Midbrain (tissue), 1 donor: ENCODE measurements around the gene COL19A1.
"Not testable (repeated sequence)": the region's sequence is repeated elsewhere in the genome, so short reads cannot be mapped to it uniquely, and the experiment has no call there.

Experiments used
- DNase-seq: peaks from one replicate; lab custom pipeline; 2025; lab: John Stamatoyannopoulos, UW

The COL19A1 gene

GRCh38 chr6:69900869-69901268, 34.5 kb downstream of the COL19A1 start:
- no peak for DNase-seq

- no peak for DNase-seq
Observed at GRCh38 chr6:69901361-69901760, 35.0 kb downstream of the COL19A1 start.

GRCh38 chr6:69907981-69908498, 41.7 kb downstream of the COL19A1 start:
- no peak for DNase-seq

GRCh38 chr6:69913361-69913760, 47.0 kb downstream of the COL19A1 start:
- DNase-seq = no peak

- DNase-seq = no peak
Observed at GRCh38 chr6:69914015-69914485, 47.7 kb downstream of the COL19A1 start.

- DNase-seq = no peak
Observed at GRCh38 chr6:69915346-69915745, 49.0 kb downstream of the COL19A1 start.

GRCh38 chr6:69917834-69918233, 51.5 kb downstream of the COL19A1 start:
- DNase-seq = no peak

- no peak for DNase-seq
Observed at GRCh38 chr6:69918813-69919475, 52.6 kb downstream of the COL19A1 start.

DNA sequence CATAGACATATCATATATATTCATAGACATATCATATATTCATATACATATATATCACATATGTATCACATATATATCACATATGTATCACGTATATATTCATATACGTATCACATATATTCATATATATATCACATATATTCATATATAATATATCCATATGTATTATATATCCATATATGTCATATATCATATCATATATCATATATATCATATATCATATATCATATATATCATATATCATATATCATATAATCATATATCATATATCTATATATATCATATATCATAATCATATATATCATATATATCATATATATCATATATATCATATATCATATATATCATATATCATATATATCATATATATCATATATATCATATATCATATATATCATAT, 54.7 kb downstream of the COL19A1 start:
- not testable (repeated sequence) for DNase-seq

GRCh38 chr6:69921611-69922010, 55.3 kb downstream of the COL19A1 start:
- DNase-seq = not testable (repeated sequence)

- no peak for DNase-seq
Observed at GRCh38 chr6:69926745-69927144, 60.4 kb downstream of the COL19A1 start.

DNA sequence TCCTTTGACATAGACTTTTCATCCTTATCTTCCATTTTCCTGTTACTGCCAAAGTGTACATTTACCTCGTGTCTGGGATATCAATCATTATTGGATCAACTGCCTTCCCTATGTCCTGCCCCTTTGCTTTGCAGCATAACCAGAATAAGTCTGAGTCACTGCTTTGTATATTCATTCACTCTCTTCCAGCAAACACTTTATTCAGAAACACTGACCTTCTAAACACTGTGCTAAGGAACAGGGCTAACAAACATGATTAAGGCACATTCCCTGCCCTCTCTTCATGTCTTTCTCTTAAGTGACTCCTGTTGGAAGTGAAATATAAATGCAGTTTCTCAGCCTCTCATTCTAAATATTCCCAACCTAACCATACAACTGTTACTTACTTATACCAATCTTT, 66.9 kb downstream of the COL19A1 start:
- no peak for DNase-seq

DNA sequence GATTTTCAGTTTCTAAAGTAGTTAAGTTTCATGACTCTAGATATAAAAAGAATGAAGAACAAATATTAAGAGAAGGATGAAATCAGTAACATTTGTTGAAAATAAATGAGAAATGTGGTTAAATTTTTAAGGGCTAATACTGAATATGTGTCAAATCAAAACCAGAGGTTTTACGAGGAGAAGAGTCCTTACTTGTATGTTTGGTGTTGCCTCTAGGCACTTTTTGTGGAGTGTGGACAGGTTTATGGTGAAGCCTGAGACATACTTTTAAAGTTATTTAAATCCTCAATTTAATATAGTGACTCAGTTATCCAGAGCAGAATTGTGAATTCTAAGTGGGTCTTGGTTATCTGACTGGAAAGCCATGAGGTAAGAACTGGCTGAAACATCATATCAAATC, 68.7 kb downstream of the COL19A1 start:
- DNase-seq = no peak

DNA sequence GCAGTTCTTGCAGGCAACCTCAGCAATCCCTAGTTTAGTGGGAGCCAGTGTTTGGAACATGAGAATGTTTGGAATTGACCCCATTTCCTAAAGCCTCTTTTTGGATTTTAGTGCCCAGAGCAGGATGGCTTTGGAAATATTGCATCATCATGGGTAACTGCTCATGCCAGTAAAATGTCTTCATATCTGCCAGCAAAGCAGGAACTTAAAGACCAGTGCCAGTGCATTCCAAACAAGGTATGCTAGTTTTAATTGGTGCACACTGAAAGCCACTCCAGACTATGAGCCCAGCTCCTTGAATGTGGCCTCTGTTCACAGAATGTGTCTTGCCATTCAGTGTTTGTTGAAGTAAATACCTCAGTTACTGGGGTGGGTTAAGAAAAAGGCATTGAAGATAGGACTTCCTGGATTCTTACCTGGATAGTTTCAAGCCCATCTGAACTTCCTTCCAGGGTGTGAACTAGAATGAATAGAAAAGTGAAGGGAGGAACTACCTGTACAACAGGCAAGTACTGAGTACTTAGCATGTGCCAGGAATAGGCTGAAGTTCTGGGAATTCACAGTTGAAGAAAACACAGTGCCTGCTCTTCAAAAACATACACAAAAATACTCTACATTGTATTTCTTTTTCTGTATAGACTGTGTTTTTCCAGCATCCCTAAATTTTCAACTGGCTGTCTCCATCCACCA, 70.5 kb downstream of the COL19A1 start:
- DNase-seq = no peak

DNA sequence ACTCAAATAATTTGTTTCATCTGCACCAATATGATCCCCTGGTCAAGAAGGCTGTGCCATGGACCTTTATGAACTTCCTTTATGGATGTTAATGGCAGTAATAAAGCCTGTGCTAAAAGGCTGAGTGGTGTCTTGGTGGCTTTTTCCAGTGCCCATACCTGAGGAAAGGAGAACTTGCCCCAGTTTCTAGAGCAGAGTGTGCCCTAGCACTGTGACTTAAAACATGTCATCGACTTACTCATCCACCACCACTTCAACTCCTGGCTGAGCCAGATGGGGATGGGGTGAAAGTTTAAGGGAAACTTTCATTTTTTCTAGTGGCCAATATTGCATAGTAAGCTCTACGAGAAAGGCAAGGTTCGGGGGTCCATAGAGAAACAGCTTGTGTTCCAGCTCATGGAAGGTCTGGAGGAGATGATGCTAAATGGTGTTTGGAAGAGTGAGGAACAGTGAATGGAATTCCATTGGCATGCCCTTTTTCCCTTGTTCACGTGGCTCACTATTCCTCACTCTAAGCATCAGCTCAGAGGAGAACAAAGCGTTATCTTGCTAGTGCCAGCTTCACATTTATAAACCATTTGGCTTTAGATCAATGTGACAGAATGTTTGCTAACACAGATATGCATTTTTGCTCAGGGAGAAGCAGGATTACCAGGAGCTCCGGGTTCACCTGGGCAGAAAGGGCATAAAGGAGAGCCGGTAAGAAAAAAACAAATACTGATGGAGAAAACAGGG, 71.2 kb downstream of the COL19A1 start:
- no peak for DNase-seq

DNA sequence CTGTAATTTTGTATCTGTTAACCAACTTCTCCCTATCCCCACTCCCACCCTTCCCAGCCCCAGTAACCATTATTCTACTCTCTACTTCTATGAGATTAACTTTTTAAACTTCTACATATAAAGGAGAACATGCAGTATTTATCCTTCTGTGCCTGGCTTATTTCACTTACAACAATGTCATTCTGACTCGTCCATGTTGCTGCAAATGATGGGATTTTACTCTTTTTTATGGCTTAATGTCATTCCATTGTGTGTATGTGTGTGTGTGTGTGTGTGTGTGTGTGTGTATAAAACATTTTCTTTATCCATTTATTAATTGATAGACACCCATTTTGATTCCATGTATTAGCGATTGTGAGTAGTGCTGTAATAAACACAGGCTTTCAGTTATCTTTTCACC, 76.1 kb downstream of the COL19A1 start:
- no peak for DNase-seq

- no peak for DNase-seq
Observed at GRCh38 chr6:69945192-69945591, 78.8 kb downstream of the COL19A1 start.

GRCh38 chr6:69948479-69949114, 82.2 kb downstream of the COL19A1 start:
- DNase-seq = no peak

DNA sequence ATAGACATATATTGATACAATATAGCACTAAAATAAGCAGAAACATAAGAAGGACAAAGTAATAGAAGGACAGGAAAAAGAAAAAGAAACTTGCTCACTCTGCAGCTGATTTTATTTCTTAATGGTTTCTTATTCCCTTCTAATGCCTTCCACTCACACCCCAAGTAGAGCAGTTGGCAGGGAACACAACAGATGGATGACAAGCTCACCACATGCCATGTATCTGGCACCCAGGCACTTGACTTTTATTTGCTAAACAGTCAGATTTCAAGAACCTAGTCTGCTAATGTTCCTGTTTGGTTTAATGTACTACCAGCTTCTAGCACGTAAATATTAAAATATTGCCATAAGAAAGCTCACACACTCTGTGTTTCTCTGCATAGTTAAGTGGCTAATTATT, 87.1 kb downstream of the COL19A1 start:
- DNase-seq = no peak

DNA sequence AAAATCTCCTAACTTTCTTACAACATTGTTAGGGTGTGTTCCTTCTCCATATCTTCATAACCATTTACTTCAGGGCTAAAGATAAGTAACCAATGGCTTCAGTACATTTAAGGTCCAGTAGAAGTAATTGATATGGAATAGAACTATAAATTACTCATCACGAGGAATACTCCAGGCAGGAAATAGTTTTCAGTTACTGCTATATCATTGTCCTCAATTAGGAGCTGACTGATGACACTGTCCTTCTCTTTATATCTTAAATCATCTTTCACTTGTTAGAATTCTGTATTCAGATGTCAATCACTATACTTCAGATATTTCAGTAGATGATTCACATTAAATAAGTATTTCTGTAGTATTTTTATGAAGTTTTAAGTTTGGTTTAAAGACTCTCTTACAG, 88.4 kb downstream of the COL19A1 start:
- DNase-seq = no peak

DNA sequence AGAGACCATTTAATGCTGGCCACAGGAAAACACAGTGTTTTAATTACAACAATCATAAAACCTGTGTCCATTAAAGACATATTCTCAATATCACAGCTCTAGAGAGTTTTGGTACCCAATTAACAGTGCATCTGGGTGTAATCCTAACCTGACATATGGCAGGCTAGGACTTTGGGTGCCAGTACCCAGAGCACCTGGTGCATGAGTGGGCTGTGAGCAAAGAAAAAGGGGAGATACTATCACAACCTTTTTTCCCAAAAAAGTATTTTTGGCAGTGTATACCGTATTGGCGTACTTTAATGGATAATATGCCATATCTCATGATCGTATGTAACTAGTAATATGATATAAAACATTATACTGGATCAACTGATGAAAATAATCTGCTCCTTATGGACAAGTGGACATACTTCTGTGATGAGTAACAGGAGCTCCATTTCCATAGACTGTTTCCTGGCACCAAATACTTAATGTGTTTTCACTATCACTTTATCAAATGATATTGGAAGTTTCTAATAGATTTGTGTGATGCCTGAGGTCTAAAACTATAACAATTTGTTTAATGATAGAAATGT, 91.7 kb downstream of the COL19A1 start:
- no peak for DNase-seq

DNA sequence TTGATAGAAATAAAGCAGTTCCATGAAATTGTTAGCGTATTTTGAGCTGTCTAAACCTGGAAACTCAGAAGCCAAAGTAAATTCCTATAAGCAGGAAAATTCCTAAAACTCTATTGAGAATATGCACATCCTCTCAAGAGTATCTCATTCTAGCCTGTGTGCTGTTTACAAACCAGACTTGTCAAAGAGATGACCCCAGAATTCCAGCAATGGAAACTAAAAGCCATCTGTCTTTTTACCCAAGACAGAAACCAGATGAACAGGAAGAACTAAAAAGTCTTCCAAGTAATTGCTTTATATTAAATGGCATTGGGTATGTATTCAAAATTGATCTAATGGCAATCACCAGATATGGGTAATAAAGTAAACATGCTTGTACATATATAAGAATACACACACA, 92.6 kb downstream of the COL19A1 start:
- DNase-seq = no peak
